Heart left ventricle (tissue), 16 donors: ENCODE measurements around the gene AKIP1. TPM values are rescaled to one million over a fixed set of nuclear protein-coding genes. Genes with fewer than 3 reads are reported as not detected.

Experiments
- ATAC-seq, 4 donors: fragments of 200-7000 bp; cut with Tn5 transposase; one replicate each; pipeline ENCODE4 v1.9.1; 2020 to 2022; ENCODE audit warnings: moderate library complexity in 4 of 4, mild to moderate bottlenecking in 3 of 4, moderate number of reproducible peaks in 1 of 4
- DNase-seq, 5 donors: peaks; one replicate each; pipeline ENCODE4 v3.0.0-alpha.2; 2020
- H3K27ac ChIP-seq, 12 donors: fragments of 200-600 bp; sonication (generic) in 4 of 12; one replicate each; pipeline versions ENCODE4 v1.5.0 to v1.8.0; 2016 to 2022; ENCODE audit warnings: mild to moderate bottlenecking in 2 of 12
- H3K27me3 ChIP-seq, 9 donors: fragments of 200-600 bp; sonication (generic) in 2 of 9; one replicate each; pipeline versions ENCODE4 v1.5.1 to v1.8.0; 2016 to 2022; ENCODE audit warnings: mild to moderate bottlenecking in 3 of 9
- H3K36me3 ChIP-seq, 9 donors: fragments of 200-600 bp; sonication (generic) in 2 of 9; one replicate each; pipeline versions ENCODE4 v1.5.0 to v1.8.0; 2018 to 2022; ENCODE audit warnings: mild to moderate bottlenecking in 2 of 9
- H3K4me1 ChIP-seq, 12 donors: fragments of 200-600 bp; sonication (generic) in 4 of 12; one replicate each; pipeline versions ENCODE4 v1.5.0 to v1.8.0; 2016 to 2022; ENCODE audit warnings: mild to moderate bottlenecking in 3 of 12
- H3K4me3 ChIP-seq, 12 donors: fragments of 200-600 bp; sonication (generic) in 4 of 12; one replicate each; pipeline versions ENCODE4 v1.5.0 to v1.8.0; 2017 to 2022; ENCODE audit warnings: mild to moderate bottlenecking in 9 of 12, moderate library complexity in 4 of 12
- H3K9me3 ChIP-seq, 12 donors: fragments of 200-600 bp; sonication (generic) in 4 of 12; one replicate each; pipeline versions ENCODE4 v1.5.0 to v1.8.0; 2016 to 2022; ENCODE audit warnings: mild to moderate bottlenecking in 1 of 12
- POLR2A ChIP-seq, 2 donors: fragments of 450-650 bp; IDR thresholded peaks; one replicate each; pipeline ENCODE4 v1.6.1; 2017; ENCODE audit warnings: antibody characterized with exemption in 2 of 2, mild to moderate bottlenecking in 2 of 2, moderate library complexity in 2 of 2
- WGBS, 4 donors: extraction: QIAGEN DNeasy Blood & Tissue Kit in 2 of 4; methylation state at CpG; one replicate each; pipeline versions ENCODE4 v1.1.5 to v1.1.7; 2013 to 2018; 5-methylcytosine and 5-hydroxymethylcytosine counted together
- intact Hi-C, 10 donors: fragments of 100-400 bp; cut with DNase I; formaldehyde crosslinking; loops; one replicate each; pipeline versions ENCODE4 v1.11.1 to v1.14.2; 2022
- polyA plus RNA-seq, 2 donors: library from polyadenylated mRNA; stranded (reverse); fragments of 200-250 nt; gene quantifications; one replicate each; pipeline ENCODE4 v1.2.3, GENCODE V29; 2013
- total RNA-seq, 9 donors: library from RNA; depleted of rRNA in 2 of 9; stranded (reverse); fragments of >200 nt in 2 of 9; fragmentation: NEBNext Ultra II Directional in 3 of 9; extraction: Animal tissue kit (Norgen Biotek cat#: 25700) in 3 of 9; gene quantifications; one replicate each; pipeline versions ENCODE4 v1.1.0 to v1.2.4, GENCODE V29; 2016 to 2023
- TF ChIP-seq, protein P1 (sequence below), 12 donors: fragments of 200-600 bp; sonication (generic) in 4 of 12; IDR thresholded peaks; one replicate each; pipeline versions ENCODE4 v1.5.0 to v1.8.0; 2018 to 2022; ENCODE audit warnings: antibody characterized with exemption in 12 of 12, mild to moderate bottlenecking in 5 of 12
- donor health status: ischemic (EF 13 %, LVEDD 7.1; RV severe dilation, severe dysfunction).
- donor health status: healthy with polysubstance abuse.
- donor health status: DM: no; HTN: yes; CAD: no.
- donor health status: DM: no; HTN: no; CAD: no.
- donor health status: ischemic (EF 25% LVEDD 6.9; RV normal size, moderate dysfunction).
- donor health status: ischemic (EF 25% LVEDD 5.7; RV mildly dilated, moderate dysfunction).
- donor health status: healthy.
- donor health status: DM: yes; HTN: yes; CAD: no.
- donor health status: ischemic (EF 35%, LVEDD 5.7; RV mildly dilated, moderate dysfunction).
- donor health status: nonischemic (EF 11% LVEDD 7.7; RV severe dilation, severe dysfunction).
- donor health status: DM: yes; HTN: yes; CAD: no.
- donor health status: PGD.
- donor health status: ischemic (EF 29% LVEDD 5.4; RV normal size, mild dysfunction).
- donor health status: nonischemic (EF 23%, LVEDD 6.1; RV moderate dilation, normal function).

AKIP1 gene
- total and polyA plus RNA-seq, 11 donors = 17.7 to 39.9 (median 27.4) TPM

DNA sequence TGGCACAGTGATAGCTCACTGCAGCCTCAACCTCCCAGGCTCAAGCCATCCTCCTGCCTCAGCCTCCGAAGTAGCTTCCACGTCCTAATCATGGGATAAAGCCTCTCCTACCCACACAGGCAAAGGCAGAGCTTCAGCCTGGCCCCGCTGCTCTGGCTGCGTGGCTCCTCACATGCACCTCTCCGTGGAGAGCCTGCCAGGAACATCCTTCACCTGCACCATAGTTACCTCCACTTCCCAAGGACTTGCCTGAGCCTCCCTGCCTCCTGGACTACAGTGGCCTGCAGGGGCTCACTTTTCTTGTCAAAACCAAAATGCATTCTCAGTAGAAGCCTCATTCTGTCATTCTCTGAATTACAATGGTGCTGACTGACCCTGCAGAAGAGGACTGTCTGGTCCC is 15.2 kb downstream of the AKIP1 start:
- TF ChIP-seq, protein P1, sequence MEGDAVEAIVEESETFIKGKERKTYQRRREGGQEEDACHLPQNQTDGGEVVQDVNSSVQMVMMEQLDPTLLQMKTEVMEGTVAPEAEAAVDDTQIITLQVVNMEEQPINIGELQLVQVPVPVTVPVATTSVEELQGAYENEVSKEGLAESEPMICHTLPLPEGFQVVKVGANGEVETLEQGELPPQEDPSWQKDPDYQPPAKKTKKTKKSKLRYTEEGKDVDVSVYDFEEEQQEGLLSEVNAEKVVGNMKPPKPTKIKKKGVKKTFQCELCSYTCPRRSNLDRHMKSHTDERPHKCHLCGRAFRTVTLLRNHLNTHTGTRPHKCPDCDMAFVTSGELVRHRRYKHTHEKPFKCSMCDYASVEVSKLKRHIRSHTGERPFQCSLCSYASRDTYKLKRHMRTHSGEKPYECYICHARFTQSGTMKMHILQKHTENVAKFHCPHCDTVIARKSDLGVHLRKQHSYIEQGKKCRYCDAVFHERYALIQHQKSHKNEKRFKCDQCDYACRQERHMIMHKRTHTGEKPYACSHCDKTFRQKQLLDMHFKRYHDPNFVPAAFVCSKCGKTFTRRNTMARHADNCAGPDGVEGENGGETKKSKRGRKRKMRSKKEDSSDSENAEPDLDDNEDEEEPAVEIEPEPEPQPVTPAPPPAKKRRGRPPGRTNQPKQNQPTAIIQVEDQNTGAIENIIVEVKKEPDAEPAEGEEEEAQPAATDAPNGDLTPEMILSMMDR (IDR thresholded peaks at IDR 0.05) = no peak
- ATAC-seq = no peak
- intact Hi-C loops = no loop called here
- no peak overlapping the region for H3K27ac ChIP-seq
- peaks cover 0 to 26% (median 22%) of the 10 kb centered on the region in 9 donors for H3K36me3 ChIP-seq
- H3K4me1 ChIP-seq = no peaks in the 10 kb centered on the region
- DNase-seq = no peak
- WGBS, 4 donors = 84 to 98% (median 96%) methylated on average over 5 of the region's 5 CpGs
- no peaks in the 10 kb centered on the region for H3K9me3 ChIP-seq
- H3K27me3 ChIP-seq = no peaks in the 10 kb centered on the region
- no peak overlapping the region for H3K4me3 ChIP-seq

DNA sequence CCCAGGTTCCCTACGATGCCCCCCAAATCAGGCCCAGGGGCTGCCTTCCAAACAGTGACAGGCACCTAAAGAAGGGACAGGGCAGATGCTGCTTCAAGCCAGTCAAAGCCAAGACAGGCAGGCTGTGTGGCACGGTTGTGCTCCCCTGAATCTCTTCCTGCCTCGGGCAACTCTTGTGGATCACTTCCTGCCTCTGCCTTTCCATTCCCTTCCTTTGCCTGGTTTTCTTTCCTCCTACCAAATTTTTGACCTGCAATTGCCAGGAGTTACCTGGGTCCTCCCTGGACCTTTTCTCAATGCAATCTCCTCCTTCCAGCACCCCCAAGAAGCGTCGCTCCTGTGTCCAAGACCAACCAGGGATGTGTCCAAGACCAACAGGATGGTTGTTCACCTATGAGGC is 16.2 kb downstream of the AKIP1 start:
- intact Hi-C loops = no loop called here
- TF ChIP-seq, protein P1 (IDR thresholded peaks at IDR 0.05) = no peak
- no peak for TF ChIP-seq POLR2A (IDR thresholded peaks at IDR 0.05)
- H3K9me3 ChIP-seq = no peaks in the 10 kb centered on the region
- H3K4me3 ChIP-seq = no peak overlapping the region
- H3K27me3 ChIP-seq = no peaks in the 10 kb centered on the region
- DNase-seq (no peak), ATAC-seq (no peak)
- WGBS, 4 donors = 81 to 89% (median 83%) methylated on average over 5 of the region's 5 CpGs
- no peak overlapping the region for H3K27ac ChIP-seq
- H3K4me1 ChIP-seq = no peaks in the 10 kb centered on the region
- peaks cover 0 to 17% (median 12%) of the 10 kb centered on the region in 9 donors for H3K36me3 ChIP-seq

DNA sequence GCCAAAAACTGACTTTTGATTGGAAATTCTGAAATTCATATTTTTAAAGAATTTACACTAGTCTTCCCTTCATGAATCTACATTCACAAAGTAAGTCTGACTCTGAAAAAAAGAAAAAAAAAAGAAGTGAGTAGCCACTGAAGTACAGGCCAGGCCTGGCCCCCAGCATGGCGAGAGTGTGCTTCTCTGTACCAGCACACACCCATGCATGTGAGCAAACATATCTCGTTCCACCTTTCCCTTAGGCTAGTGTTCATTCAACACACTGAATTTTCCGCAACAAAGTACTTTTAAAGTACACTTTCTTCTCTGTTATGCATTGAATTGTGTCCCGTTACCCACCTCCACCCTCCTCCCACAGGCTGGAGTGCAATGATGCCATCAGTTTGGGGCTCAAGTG is 17.2 kb downstream of the AKIP1 start:
- no peak for DNase-seq
- no peak for ATAC-seq
- Histone ChIP-seq H3K4me3 (no peak overlapping the region), H3K36me3 (peaks cover 0 to 9% (median 4%) of the 10 kb centered on the region in 9 donors), H3K27me3 (no peaks in the 10 kb centered on the region), H3K4me1 (no peaks in the 10 kb centered on the region), H3K9me3 (no peaks in the 10 kb centered on the region), H3K27ac (no peak overlapping the region)
- intact Hi-C loops = no loop called here
- no peak for TF ChIP-seq POLR2A (IDR thresholded peaks at IDR 0.05)
- TF ChIP-seq, protein P1 (IDR thresholded peaks at IDR 0.05) = no peak
- 94 to 97% (median 96%) methylated on average over 4 of the region's 4 CpGs for WGBS, 4 donors

DNA sequence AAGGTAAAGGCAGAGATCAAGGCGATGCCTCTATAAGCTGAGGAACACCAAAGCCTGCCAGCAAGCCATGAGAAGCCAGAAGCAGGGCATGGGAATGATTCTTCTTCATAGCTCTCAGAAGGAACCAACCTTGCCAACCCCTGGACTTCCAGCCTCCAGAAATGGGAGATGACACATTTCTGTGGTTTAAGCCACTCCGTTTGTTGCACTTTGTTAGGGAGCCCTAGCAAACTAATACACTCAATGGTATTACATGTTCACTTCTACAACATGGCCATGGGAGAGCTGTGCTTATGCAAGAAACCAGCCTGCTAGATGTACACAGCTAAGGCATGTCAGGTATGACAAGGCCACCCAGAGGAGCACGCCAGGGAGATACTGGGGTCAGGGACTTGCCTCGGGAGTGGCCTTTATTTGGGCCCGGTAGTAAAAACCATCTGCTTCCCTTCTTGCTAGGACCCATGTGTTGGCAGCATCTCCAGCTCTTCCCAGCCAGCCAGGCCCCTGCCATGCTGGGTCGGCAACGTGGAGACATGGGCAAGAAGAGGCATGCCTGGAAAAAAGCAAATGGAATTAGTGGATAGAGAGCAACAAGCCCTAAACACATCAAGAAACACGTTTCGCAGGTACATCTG is 18.1 kb downstream of the AKIP1 start:
- WGBS, 4 donors = 90 to 93% (median 91%) methylated on average over 9 of the region's 9 CpGs
- DNase-seq (no peak), ATAC-seq (no peak)
- TF ChIP-seq POLR2A (IDR thresholded peaks at IDR 0.05) = no peak
- TF ChIP-seq, protein P1 (IDR thresholded peaks at IDR 0.05) = no peak
- Histone ChIP-seq H3K9me3 (no peaks in the 10 kb centered on the region), H3K27ac (no peak overlapping the region), H3K4me1 (no peaks in the 10 kb centered on the region), H3K27me3 (no peaks in the 10 kb centered on the region), H3K36me3 (peaks cover 0 to 4% (median 0%) of the 10 kb centered on the region in 9 donors), H3K4me3 (no peak overlapping the region)
- intact Hi-C loops = no loop called here
